Muscle layer of duodenum (tissue), 2 donors: ENCODE data around the gene RAD51B.
"Not testable (repeated sequence)": the region's sequence is repeated elsewhere in the genome, so short reads cannot be mapped to it uniquely, and the experiment has no call there.

Source experiments
- H3K27ac ChIP-seq: one replicate; pipeline ENCODE4 v1.7.0; 2013; ENCODE audit warnings: mild to moderate bottlenecking, low read length
- H3K27me3 ChIP-seq: one replicate; pipeline ENCODE4 v1.7.0; 2013; ENCODE audit warnings: low read depth, mild to moderate bottlenecking, control low read depth, low read length
- H3K36me3 ChIP-seq, 2 donors: one replicate each; pipeline ENCODE4 v1.7.0; 2013; ENCODE audit warnings: low read length in 2 of 2, control low read depth in 1 of 2, mild to moderate bottlenecking in 1 of 2; ENCODE audit not compliant: insufficient read depth in 2 of 2, control insufficient read depth in 1 of 2
- H3K4me1 ChIP-seq, 2 donors: one replicate each; pipeline ENCODE4 v1.7.0; 2013; ENCODE audit warnings: low read length in 2 of 2, mild to moderate bottlenecking in 2 of 2, control low read depth in 1 of 2, moderate library complexity in 1 of 2; ENCODE audit not compliant: insufficient read depth in 2 of 2, control insufficient read depth in 1 of 2
- H3K4me3 ChIP-seq, 2 donors: one replicate each; pipeline ENCODE4 v1.7.0; 2013; ENCODE audit warnings: low read length in 2 of 2, low read depth in 1 of 2, mild to moderate bottlenecking in 1 of 2
- H3K9me3 ChIP-seq, 2 donors: one replicate each; pipeline ENCODE4 v1.7.0; 2013; ENCODE audit warnings: low read length in 2 of 2, control low read depth in 1 of 2, mild to moderate bottlenecking in 1 of 2; ENCODE audit not compliant: control insufficient read depth in 1 of 2
- donor health status: healthy.

RAD51B gene

GRCh38 chr14:67952381-67952780, 132.8 kb downstream of the RAD51B start:
- Histone ChIP-seq H3K9me3 (peaks cover 0 to 5% of the 10 kb centered on the region in 2 donors), H3K36me3 (no peaks in the 10 kb centered on the region), H3K27ac (no peak overlapping the region), H3K4me3 (no peak overlapping the region), H3K4me1 (no peaks in the 10 kb centered on the region), H3K27me3 (no peaks in the 10 kb centered on the region)

DNA sequence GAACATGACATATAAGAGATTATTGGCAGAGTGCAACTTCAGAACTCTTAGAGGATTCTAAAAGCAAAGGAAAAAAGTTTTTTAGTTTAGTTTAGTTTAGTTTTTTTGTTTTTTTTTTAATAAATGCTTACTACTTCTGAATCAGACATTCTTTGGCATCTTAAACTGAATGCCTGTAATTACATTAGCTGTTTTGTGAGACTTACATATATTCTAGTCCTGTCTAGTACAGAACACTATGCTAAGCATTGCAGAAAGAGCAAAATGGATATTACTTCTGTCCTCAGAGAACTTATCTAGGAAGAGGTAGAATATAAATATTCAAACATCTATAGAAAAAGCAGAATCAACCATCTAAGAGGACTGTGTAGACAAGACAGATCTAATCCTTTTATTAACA, 133.2 kb downstream of the RAD51B start:
- H3K9me3 ChIP-seq, result peaks cover 0 to 5% of the 10 kb centered on the region in 2 donors
- H3K36me3 ChIP-seq, result no peaks in the 10 kb centered on the region
- H3K4me1 ChIP-seq, result no peaks in the 10 kb centered on the region
- no peaks in the 10 kb centered on the region for H3K27me3 ChIP-seq
- no peak overlapping the region for H3K27ac ChIP-seq
- no peak overlapping the region for H3K4me3 ChIP-seq

DNA sequence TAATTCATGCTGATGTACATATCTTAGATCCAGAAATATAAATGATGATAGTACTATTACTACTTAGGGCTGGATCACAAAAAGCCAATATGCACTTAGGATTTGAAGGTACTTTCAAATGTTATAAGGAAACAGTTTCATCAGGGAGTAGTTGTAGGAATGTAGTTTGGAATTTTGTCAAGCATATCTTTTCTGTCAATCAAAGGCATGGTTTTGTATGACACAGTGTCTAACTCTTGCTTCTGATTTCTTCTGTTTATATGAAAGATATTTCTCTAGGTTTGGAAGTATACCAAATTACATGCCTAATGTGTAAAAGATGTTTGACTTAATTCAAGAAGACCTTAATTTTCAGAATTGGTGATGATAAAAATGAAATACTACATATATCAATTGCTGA, 135.7 kb downstream of the RAD51B start:
- H3K4me3 ChIP-seq, result no peak overlapping the region
- no peaks in the 10 kb centered on the region for H3K4me1 ChIP-seq
- H3K27me3 ChIP-seq, result no peaks in the 10 kb centered on the region
- no peaks in the 10 kb centered on the region for H3K36me3 ChIP-seq
- H3K9me3 ChIP-seq, result no peaks in the 10 kb centered on the region
- H3K27ac ChIP-seq, result no peak overlapping the region

DNA sequence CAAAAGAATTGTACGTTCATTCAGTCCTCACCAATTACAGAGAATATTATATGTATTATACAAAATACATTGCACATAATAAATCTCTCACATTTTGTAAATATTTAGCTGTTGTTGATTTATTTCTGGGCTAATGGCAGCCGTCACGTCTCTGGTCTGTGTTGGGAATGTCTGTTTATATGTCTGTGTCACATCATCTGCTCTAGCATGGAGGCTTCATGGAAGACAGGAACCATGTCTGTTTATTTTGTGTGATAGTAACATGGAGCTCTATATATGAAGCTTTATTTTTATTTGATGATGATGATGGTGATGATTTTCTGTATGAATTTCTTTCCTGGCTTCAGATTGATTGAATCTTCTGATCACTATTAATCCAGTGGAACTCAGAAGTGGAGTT, 138.4 kb downstream of the RAD51B start:
- H3K27me3 ChIP-seq, result no peaks in the 10 kb centered on the region
- no peaks in the 10 kb centered on the region for H3K36me3 ChIP-seq
- H3K9me3 ChIP-seq, result no peaks in the 10 kb centered on the region
- no peak overlapping the region for H3K4me3 ChIP-seq
- no peak overlapping the region for H3K27ac ChIP-seq
- H3K4me1 ChIP-seq, result peaks cover 0 to 5% of the 10 kb centered on the region in 2 donors

DNA sequence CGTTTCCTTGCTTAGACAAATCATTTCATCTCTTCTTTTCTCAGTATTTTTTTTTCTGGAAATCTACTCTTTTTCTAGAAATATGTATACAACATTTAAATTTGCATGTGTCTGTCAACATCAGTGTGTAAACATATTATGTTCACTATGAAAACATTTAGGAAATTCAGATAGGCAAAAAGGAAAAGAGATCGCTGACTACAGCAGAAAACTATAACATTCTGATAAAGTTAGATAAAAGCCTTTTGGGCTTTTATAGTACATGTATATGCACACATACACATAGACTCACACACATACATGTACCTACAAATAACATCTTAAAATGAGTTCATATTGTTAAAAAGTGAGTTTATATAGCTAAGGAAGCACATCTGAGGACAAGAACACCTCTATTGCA, 142.1 kb downstream of the RAD51B start:
- H3K4me3 ChIP-seq, result no peak overlapping the region
- H3K36me3 ChIP-seq, result no peaks in the 10 kb centered on the region
- H3K27me3 ChIP-seq, result no peaks in the 10 kb centered on the region
- peak overlapping the region; percentile 53 for H3K27ac ChIP-seq
- H3K9me3 ChIP-seq, result no peaks in the 10 kb centered on the region
- H3K4me1 ChIP-seq, result peaks cover 4 to 19% of the 10 kb centered on the region in 2 donors

DNA sequence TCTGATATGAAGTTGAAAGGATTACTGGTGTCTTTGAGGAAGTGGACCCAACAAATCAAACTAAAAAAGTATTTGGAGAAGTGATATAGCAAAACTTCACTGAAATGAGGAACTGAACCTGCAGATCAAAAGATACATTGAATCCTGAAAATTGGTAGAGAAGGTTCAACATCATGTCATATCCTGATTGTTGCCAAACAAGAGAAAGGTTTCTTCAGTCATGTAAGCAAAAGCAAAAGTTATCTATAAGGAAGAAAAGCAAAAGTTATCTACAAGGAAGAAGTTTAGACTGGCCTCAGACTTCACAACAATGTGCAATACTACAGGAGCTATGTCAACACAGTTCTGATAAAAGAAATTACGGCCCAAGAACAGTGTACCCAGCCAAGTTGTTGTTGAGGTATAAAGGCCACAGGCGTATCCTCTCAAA, 142.7 kb downstream of the RAD51B start:
- Histone ChIP-seq H3K27ac (peak overlapping the region; percentile 53), H3K9me3 (no peaks in the 10 kb centered on the region), H3K4me3 (no peak overlapping the region), H3K4me1 (peaks cover 4 to 19% of the 10 kb centered on the region in 2 donors), H3K36me3 (no peaks in the 10 kb centered on the region), H3K27me3 (no peaks in the 10 kb centered on the region)

DNA sequence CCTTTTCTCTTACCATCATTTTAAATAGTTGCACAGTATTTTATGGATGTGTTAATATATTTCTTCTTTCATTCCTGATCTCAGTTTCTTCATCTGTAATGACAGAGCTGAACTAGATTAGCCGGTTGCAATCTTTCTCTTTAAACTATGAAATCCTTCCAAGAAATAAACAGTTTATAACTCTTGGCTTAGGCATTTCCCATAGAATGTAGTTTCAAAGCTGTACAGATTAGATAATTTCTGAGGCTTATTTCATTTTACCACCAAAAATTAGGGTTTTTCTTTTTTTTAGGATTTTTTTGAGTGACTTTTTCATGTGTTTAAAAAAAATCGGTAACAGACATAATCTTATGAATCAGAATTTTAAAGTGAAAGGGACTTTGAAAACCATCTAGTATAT, 144.0 kb downstream of the RAD51B start:
- peak overlapping the region; percentile 74 for H3K27ac ChIP-seq
- no peaks in the 10 kb centered on the region for H3K9me3 ChIP-seq
- peaks cover 4 to 19% of the 10 kb centered on the region in 2 donors for H3K4me1 ChIP-seq
- H3K4me3 ChIP-seq, result peak overlapping the region in 1 of 2 donors; percentile 15
- H3K36me3 ChIP-seq, result no peaks in the 10 kb centered on the region
- H3K27me3 ChIP-seq, result no peaks in the 10 kb centered on the region

DNA sequence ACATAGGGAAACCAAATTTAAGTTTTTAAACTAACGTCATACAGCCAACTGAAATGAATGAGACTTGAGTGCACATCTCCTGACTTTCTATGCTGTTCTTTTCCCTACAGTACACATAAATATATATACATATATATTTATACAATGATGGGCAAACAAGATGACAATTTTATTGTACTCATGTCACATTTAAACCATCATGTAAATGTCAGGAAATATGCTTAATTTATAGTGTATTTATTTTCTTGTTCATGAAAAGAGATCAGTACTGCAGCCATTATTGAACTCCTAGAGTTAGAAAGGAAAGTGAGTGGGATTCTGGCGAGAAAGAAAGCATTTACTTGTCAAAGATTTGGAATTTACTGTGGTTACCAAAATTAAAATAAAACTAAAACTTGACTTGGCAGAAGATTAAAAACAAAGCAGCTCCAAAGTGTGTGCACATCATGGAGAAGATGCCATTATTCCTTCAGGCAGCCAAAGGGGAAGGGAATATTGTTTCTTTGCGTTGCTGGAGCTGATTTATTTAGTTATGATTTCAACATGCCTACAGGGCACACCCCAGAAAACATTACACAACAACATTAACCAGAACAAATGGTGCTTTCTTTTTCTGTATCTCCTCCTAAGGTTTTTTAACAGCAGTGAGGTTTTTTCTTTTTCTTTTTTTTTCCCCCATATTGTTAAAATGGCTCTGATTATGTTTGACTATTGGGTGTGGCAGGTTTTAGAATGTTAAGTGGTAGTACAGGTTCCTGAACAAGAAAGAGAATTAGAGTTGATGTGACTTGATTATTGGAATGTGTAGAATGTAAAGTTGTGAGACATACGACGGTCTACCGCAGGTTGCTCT, 144.6 kb downstream of the RAD51B start:
- Histone ChIP-seq H3K4me3 (peak overlapping the region in 1 of 2 donors; percentile 13), H3K4me1 (peaks cover 4 to 19% of the 10 kb centered on the region in 2 donors), H3K36me3 (no peaks in the 10 kb centered on the region), H3K9me3 (no peaks in the 10 kb centered on the region), H3K27me3 (no peaks in the 10 kb centered on the region), H3K27ac (peak overlapping the region; percentile 74)

GRCh38 chr14:67965696-67966095, 146.1 kb downstream of the RAD51B start:
- no peak overlapping the region for H3K4me3 ChIP-seq
- H3K9me3 ChIP-seq, result no peaks in the 10 kb centered on the region
- no peaks in the 10 kb centered on the region for H3K27me3 ChIP-seq
- peaks cover 8 to 19% of the 10 kb centered on the region in 2 donors for H3K4me1 ChIP-seq
- peak overlapping the region; percentile 28 for H3K27ac ChIP-seq
- H3K36me3 ChIP-seq, result no peaks in the 10 kb centered on the region

- no peak overlapping the region for H3K4me3 ChIP-seq
- no peaks in the 10 kb centered on the region for H3K9me3 ChIP-seq
- no peaks in the 10 kb centered on the region for H3K27me3 ChIP-seq
- H3K27ac ChIP-seq, result no peak overlapping the region
- peaks cover 18 to 28% of the 10 kb centered on the region in 2 donors for H3K4me1 ChIP-seq
- no peaks in the 10 kb centered on the region for H3K36me3 ChIP-seq
Measured at GRCh38 chr14:67967206-67967605, 147.6 kb downstream of the RAD51B start.

GRCh38 chr14:67967970-67968369, 148.4 kb downstream of the RAD51B start:
- H3K36me3 ChIP-seq, H3K27ac ChIP-seq, H3K4me3 ChIP-seq, H3K9me3 ChIP-seq, H3K27me3 ChIP-seq: not testable (repeated sequence)
- H3K4me1 ChIP-seq, result peaks cover 21 to 23% of the 10 kb centered on the region in 2 donors

- no peak overlapping the region for H3K4me3 ChIP-seq
- no peaks in the 10 kb centered on the region for H3K9me3 ChIP-seq
- no peaks in the 10 kb centered on the region for H3K36me3 ChIP-seq
- no peaks in the 10 kb centered on the region for H3K27me3 ChIP-seq
- H3K4me1 ChIP-seq, result peaks cover 14 to 16% of the 10 kb centered on the region in 2 donors
- H3K27ac ChIP-seq, result no peak overlapping the region
Measured at GRCh38 chr14:67970923-67971322, 151.3 kb downstream of the RAD51B start.
